Measurements from ENCODE around the gene FGD2.

- TF ChIP-seq, protein P1, sequence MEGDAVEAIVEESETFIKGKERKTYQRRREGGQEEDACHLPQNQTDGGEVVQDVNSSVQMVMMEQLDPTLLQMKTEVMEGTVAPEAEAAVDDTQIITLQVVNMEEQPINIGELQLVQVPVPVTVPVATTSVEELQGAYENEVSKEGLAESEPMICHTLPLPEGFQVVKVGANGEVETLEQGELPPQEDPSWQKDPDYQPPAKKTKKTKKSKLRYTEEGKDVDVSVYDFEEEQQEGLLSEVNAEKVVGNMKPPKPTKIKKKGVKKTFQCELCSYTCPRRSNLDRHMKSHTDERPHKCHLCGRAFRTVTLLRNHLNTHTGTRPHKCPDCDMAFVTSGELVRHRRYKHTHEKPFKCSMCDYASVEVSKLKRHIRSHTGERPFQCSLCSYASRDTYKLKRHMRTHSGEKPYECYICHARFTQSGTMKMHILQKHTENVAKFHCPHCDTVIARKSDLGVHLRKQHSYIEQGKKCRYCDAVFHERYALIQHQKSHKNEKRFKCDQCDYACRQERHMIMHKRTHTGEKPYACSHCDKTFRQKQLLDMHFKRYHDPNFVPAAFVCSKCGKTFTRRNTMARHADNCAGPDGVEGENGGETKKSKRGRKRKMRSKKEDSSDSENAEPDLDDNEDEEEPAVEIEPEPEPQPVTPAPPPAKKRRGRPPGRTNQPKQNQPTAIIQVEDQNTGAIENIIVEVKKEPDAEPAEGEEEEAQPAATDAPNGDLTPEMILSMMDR (IDR thresholded peaks at IDR 0.05) = no peak
- TF ChIP-seq POLR2AphosphoS5 (IDR thresholded peaks at IDR 0.05) = no peak
- TF ChIP-seq POLR2A (IDR thresholded peaks at IDR 0.05) = no peak
- TF ChIP-seq EP300 (IDR thresholded peaks at IDR 0.05; ENCODE audit: low read depth) = no peak
These were observed 49.0 kb upstream of the FGD2 start for GRCh38 chr6:36956446-36956820.

All from transverse colon (tissue), 4 donors.